H1 (cell line): ENCODE measurements around the gene FOXD2. TPM values are rescaled to one million over a fixed set of nuclear protein-coding genes. Genes with fewer than 3 reads are reported as not detected.

Experiments
- CTCF ChIA-PET: fragments of 300-600 bp; sonication (Branson Sonifier 250); formaldehyde crosslinking; loops from one replicate; lab custom pipeline; 2021; ENCODE audit not compliant: partially characterized antibody; lab: Charles Lee
- POLR2A ChIA-PET: fragments of 300-600 bp; sonication (Branson Sonifier 250); formaldehyde crosslinking; loops from one replicate; lab custom pipeline; 2021; ENCODE audit warnings: inconsistent platforms; ENCODE audit not compliant: partially characterized antibody; lab: Charles Lee
- DNase-seq, 2 experiments: peaks; one replicate each; pipeline versions ENCODE4 v3.0.0 to v3.0.0-alpha.2; 2010 to 2022; ENCODE audit warnings: low spot score in 2 of 2, low read depth in 1 of 2, mixed read lengths in 1 of 2
- FAIRE-seq: peaks from 2 replicates; lab custom pipeline; 2011; peaks lifted over from hg19 to GRCh38; lab: Jason Lieb, UNC
- H2AFZ ChIP-seq: 2 replicates; pipeline ENCODE4 v1.8.1; 2012; ENCODE audit warnings: low read length, inconsistent platforms
- H2AK5ac ChIP-seq: 2 replicates; pipeline ENCODE4 v1.6.1; 2013; ENCODE audit warnings: low read depth, low read length
- H2BK120ac ChIP-seq: replicated peaks from 2 replicates; pipeline ENCODE3; 2013; ENCODE audit warnings: low read depth, low read length, inconsistent platforms
- H2BK12ac ChIP-seq: 2 replicates; pipeline ENCODE4 v1.6.1; 2013; ENCODE audit warnings: low read depth, low read length
- H2BK15ac ChIP-seq: 2 replicates; pipeline ENCODE4 v1.6.1; 2013; ENCODE audit warnings: low read length
- H2BK20ac ChIP-seq: 2 replicates; pipeline ENCODE4 v1.6.1; 2013; ENCODE audit warnings: low read length
- H2BK5ac ChIP-seq: 2 replicates; pipeline ENCODE4 v1.6.1; 2013; ENCODE audit warnings: low read depth, low read length
- H3K14ac ChIP-seq: 2 replicates; pipeline ENCODE4 v1.6.1; 2013; ENCODE audit warnings: inconsistent platforms; ENCODE audit not compliant: insufficient read length
- H3K18ac ChIP-seq: 2 replicates; pipeline ENCODE4 v1.6.1; 2013; ENCODE audit warnings: low read length; ENCODE audit errors: extremely low read depth
- H3K23ac ChIP-seq: 2 replicates; pipeline ENCODE4 v1.6.1; 2013; ENCODE audit warnings: inconsistent platforms; ENCODE audit not compliant: insufficient read length
- H3K23me2 ChIP-seq: 2 replicates; pipeline ENCODE4 v1.6.1; 2013; ENCODE audit warnings: low read depth, low read length
- H3K27ac ChIP-seq: 2 replicates; pipeline ENCODE4 v1.6.1; 2011; ENCODE audit warnings: low read depth, low read length, inconsistent platforms
- H3K27me3 ChIP-seq, 4 experiments: replicated peaks in 1 of 4; 1 replicate in 1 of 4; 2 replicates in 3 of 4; pipeline versions ENCODE4 v1.6.1 to v1.8.1; 2011 to 2013; ENCODE audit warnings: low read length in 3 of 4, mild to moderate bottlenecking in 3 of 4, inconsistent platforms in 2 of 4, mixed read lengths in 2 of 4, moderate library complexity in 1 of 4; ENCODE audit not compliant: control insufficient read depth in 3 of 4, insufficient read depth in 3 of 4; ENCODE audit errors: extremely low read depth in 1 of 4
- H3K36me3 ChIP-seq, 4 experiments: 2 replicates each; pipeline versions ENCODE4 v1.6.1 to v1.8.1; 2011 to 2013; ENCODE audit warnings: mild to moderate bottlenecking in 4 of 4, low read length in 3 of 4, moderate library complexity in 2 of 4, control low read depth in 1 of 4, inconsistent platforms in 1 of 4; ENCODE audit not compliant: insufficient read depth in 4 of 4, control insufficient read depth in 2 of 4
- H3K4ac ChIP-seq: replicated peaks from 2 replicates; pipeline ENCODE3; 2013; ENCODE audit warnings: low read length, low read depth, mixed read lengths, inconsistent platforms; ENCODE audit not compliant: insufficient read length
- H3K4me1 ChIP-seq, 4 experiments: replicated peaks in 1 of 4; 1 replicate in 1 of 4; 2 replicates in 3 of 4; pipeline versions ENCODE4 v1.6.1 to v1.8.1; 2011 to 2013; ENCODE audit warnings: low read length in 3 of 4, inconsistent platforms in 2 of 4, mixed read lengths in 1 of 4; ENCODE audit not compliant: insufficient read depth in 4 of 4, control insufficient read depth in 3 of 4
- H3K4me2 ChIP-seq, 2 experiments: 2 replicates each; pipeline versions ENCODE4 v1.6.1 to v1.8.1; 2011 to 2013; ENCODE audit warnings: low read depth in 2 of 2, low read length in 2 of 2, control low read depth in 1 of 2, inconsistent platforms in 1 of 2, mild to moderate bottlenecking in 1 of 2; ENCODE audit not compliant: insufficient read depth in 1 of 2
- H3K4me3 ChIP-seq, 4 experiments: fragments of 200-600, 300-600 bp in 1 of 4; sonication (generic), shearing (Covaris generic), sonication (Bioruptor Twin) in 1 of 4; 2 replicates each; pipeline versions ENCODE4 v1.5.1 to v1.8.1; 2011 to 2016; ENCODE audit warnings: low read length in 4 of 4, low read depth in 3 of 4, control low read depth in 2 of 4, inconsistent platforms in 2 of 4, mild to moderate bottlenecking in 2 of 4, mixed read lengths in 1 of 4, moderate library complexity in 1 of 4; ENCODE audit not compliant: insufficient read depth in 2 of 4; ENCODE audit errors: extremely low read depth in 1 of 4
- H3K56ac ChIP-seq: replicated peaks from 2 replicates; pipeline ENCODE3; 2013; ENCODE audit warnings: low read depth, mild to moderate bottlenecking, mixed read lengths, low read length, inconsistent platforms; ENCODE audit not compliant: insufficient read length
- H3K79me1 ChIP-seq: 2 replicates; pipeline ENCODE4 v1.6.1; 2013; ENCODE audit warnings: low read depth, low read length, control low read depth
- H3K79me2 ChIP-seq, 2 experiments: 2 replicates each; pipeline versions ENCODE4 v1.6.1 to v1.8.1; 2012 to 2013; ENCODE audit warnings: low read length in 2 of 2, mild to moderate bottlenecking in 2 of 2, inconsistent platforms in 1 of 2; ENCODE audit not compliant: insufficient read depth in 2 of 2, control insufficient read depth in 1 of 2
- H3K9ac ChIP-seq, 4 experiments: replicated peaks in 1 of 4; 1 replicate in 1 of 4; 2 replicates in 3 of 4; pipeline versions ENCODE4 v1.6.1 to v1.8.1; 2011 to 2013; ENCODE audit warnings: low read depth in 3 of 4, low read length in 3 of 4, control low read depth in 2 of 4, mild to moderate bottlenecking in 2 of 4, moderate library complexity in 2 of 4, inconsistent platforms in 1 of 4; ENCODE audit errors: extremely low read depth in 1 of 4
- H3K9me3 ChIP-seq, 2 experiments: 2 replicates each; pipeline versions ENCODE4 v1.6.1 to v1.8.1; 2012 to 2013; ENCODE audit warnings: mild to moderate bottlenecking in 2 of 2, moderate library complexity in 2 of 2, control low read depth in 1 of 2, inconsistent platforms in 1 of 2, low read depth in 1 of 2, low read length in 1 of 2, mixed read lengths in 1 of 2; ENCODE audit not compliant: insufficient read depth in 2 of 2
- H4K20me1 ChIP-seq, 2 experiments: replicated peaks in 1 of 2; 2 replicates each; pipeline versions ENCODE3 to v1.8.1; 2011 to 2013; ENCODE audit warnings: inconsistent platforms in 2 of 2, low read length in 2 of 2, mild to moderate bottlenecking in 1 of 2; ENCODE audit not compliant: insufficient read depth in 2 of 2, control insufficient read depth in 1 of 2
- H4K5ac ChIP-seq: 2 replicates; pipeline ENCODE4 v1.6.1; 2013; ENCODE audit warnings: low read length, low read depth, mixed read lengths, inconsistent platforms; ENCODE audit not compliant: insufficient read length
- H4K8ac ChIP-seq: 2 replicates; pipeline ENCODE4 v1.8.0; 2013; ENCODE audit warnings: mild to moderate bottlenecking, moderate library complexity, low read length, inconsistent platforms; ENCODE audit not compliant: insufficient read depth; ENCODE audit errors: extremely low read depth
- H4K91ac ChIP-seq: replicated peaks from 2 replicates; pipeline ENCODE3; 2013; ENCODE audit warnings: low read length, mixed read lengths, inconsistent platforms; ENCODE audit not compliant: insufficient read length
- BACH1 ChIP-seq: IDR thresholded peaks from 2 replicates; pipeline ENCODE4 v1.6.1; 2012; ENCODE audit warnings: low read length, improper control_type of control experiment
- WGBS, 2 experiments: shearing (Covaris generic) in 1 of 2; methylation state at CpG; one replicate each; pipeline versions ENCODE4 v1.1.6 to v1.1.7; 2013 to 2015; ENCODE audit warnings: low lambda C conversion rate in 2 of 2, mixed read lengths in 2 of 2, inconsistent platforms in 1 of 2, low coverage in 1 of 2, missing lambda C conversion rate in 1 of 2; ENCODE audit not compliant: insufficient replicate concordance in 2 of 2, insufficient coverage in 1 of 2, insufficient read length in 1 of 2; ENCODE audit errors: extremely low coverage in 1 of 2, missing lambda C conversion rate in 1 of 2; 5-methylcytosine and 5-hydroxymethylcytosine counted together
- polyA plus RNA-seq, 7 experiments: library from polyadenylated mRNA; depleted of rRNA in 3 of 7; stranded (reverse) in 5 of 7; unstranded in 2 of 7; fragments of >200 nt in 5 of 7; fragments of 200-250 nt in 2 of 7; gene quantifications; 1 replicate in 5 of 7; 2 replicates in 1 of 7; 4 replicates in 1 of 7; pipeline versions ENCODE4 v1.2.1 to v1.2.3, GENCODE V29; 2011 to 2013; ENCODE audit warnings: missing spikeins in 2 of 7, mixed read lengths in 2 of 7
- total RNA-seq: library from RNA; stranded (reverse); fragmentation: NEBNext Ultra II Directional; extraction: Animal tissue kit (Norgen Biotek cat#: 25700); gene quantifications from 2 replicates; pipeline ENCODE4 v1.2.1, GENCODE V29; 2021

The FOXD2 gene
- total and polyA plus RNA-seq, 2 of the 8 experiments (the other 6 are each of a cell fraction or from before 2014, with no cell fraction given): not detected

DNA sequence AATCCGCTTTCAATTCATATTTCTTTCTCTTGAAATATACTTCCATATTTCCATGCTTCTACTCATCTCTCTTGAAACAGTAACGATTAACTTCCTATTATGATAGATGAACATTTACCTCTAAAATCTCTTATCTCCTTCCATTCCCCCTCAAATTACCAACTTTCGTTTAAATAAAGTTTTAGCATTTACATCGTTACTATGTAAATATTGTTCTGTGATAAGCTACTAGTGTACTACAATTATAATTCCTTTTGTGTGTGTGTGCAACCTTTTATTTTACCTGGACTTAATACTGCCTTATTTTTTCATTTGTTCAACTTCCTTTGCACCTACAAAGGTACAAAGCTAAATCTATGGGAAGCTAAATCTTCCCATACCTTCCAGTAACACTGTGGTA is 17.3 kb upstream of the FOXD2 start:
- H3K79me1 ChIP-seq: no peaks in the 10 kb centered on the region
- no peak overlapping the region for H2AK5ac ChIP-seq
- H2BK20ac ChIP-seq: no peak overlapping the region
- CTCF ChIA-PET: interaction anchor here (0.9 to 11.5 kb wide), 10 partner anchors 12 to 290 kb away, joined by 3 to 140 read pairs (median 4); partner anchors contain the start of gene FOXD2
- no peak overlapping the region for H2BK12ac ChIP-seq
- no peak overlapping the region for H2AFZ ChIP-seq
- no peak for FAIRE-seq
- H3K4ac ChIP-seq: no peak overlapping the region
- WGBS, 2 experiments: 82 to 100% methylated on average over 3 to 4 of the region's 4 CpGs
- H3K4me1 ChIP-seq: peaks cover 0 to 3% (median 2%) of the 10 kb centered on the region in 4 experiments; a peak in 3 of 7 replicates
- no peak overlapping the region for H4K8ac ChIP-seq
- no peaks in the 10 kb centered on the region for H3K79me2 ChIP-seq
- no peak overlapping the region for H3K9ac ChIP-seq
- H3K4me2 ChIP-seq: no peak overlapping the region
- peaks cover 38 to 61% (median 57%) of the 10 kb centered on the region in 4 experiments for H3K27me3 ChIP-seq
- H3K23ac ChIP-seq: no peak overlapping the region
- POLR2A ChIA-PET: no interaction called here
- no peak overlapping the region for H3K4me3 ChIP-seq
- H3K56ac ChIP-seq: no peak overlapping the region
- H4K91ac ChIP-seq: no peak overlapping the region
- H2BK15ac ChIP-seq: no peak overlapping the region
- no peak overlapping the region for H4K5ac ChIP-seq
- H3K9me3 ChIP-seq: no peaks in the 10 kb centered on the region
- no peak overlapping the region for H3K27ac ChIP-seq
- no peak for DNase-seq
- H3K18ac ChIP-seq: no peak overlapping the region
- H3K14ac ChIP-seq: no peak overlapping the region
- no peak overlapping the region for H2BK120ac ChIP-seq
- H3K36me3 ChIP-seq: peaks cover 0 to 8% (median 0%) of the 10 kb centered on the region in 4 experiments; a peak in 1 of 8 replicates
- no peak overlapping the region for H2BK5ac ChIP-seq
- H4K20me1 ChIP-seq: peaks cover 4% of the 10 kb centered on the region in 2 experiments
- peaks cover 7% of the 10 kb centered on the region; the same call in 1 of the 2 replicates for H3K23me2 ChIP-seq
- TF ChIP-seq BACH1: no peak
